Upper lobe of right lung (tissue), 1 donor: Measurements from ENCODE around the gene SPATA16. TPM values are rescaled to one million over a fixed set of nuclear protein-coding genes. Genes with fewer than 3 reads are reported as not detected.
A peak's percentile ranks its signal among the peaks of the same experiment; 100 is the strongest.
"Not testable (repeated sequence)": the region's sequence is repeated elsewhere in the genome, so short reads cannot be mapped to it uniquely, and the experiment has no call there.

Source experiments
- ATAC-seq: fragments of 200-7000 bp; cut with Tn5 transposase; one replicate; pipeline ENCODE4 v1.9.1; 2020; ENCODE audit warnings: mild to moderate bottlenecking, moderate library complexity
- DNase-seq: peaks from one replicate; pipeline ENCODE4 v3.0.0-alpha.2; 2020
- H3K27ac ChIP-seq: fragments of 200-600 bp; one replicate; pipeline ENCODE4 v1.8.0; 2022
- H3K27me3 ChIP-seq: fragments of 200-600 bp; one replicate; pipeline ENCODE4 v1.8.0; 2022; ENCODE audit warnings: mild to moderate bottlenecking
- H3K36me3 ChIP-seq: fragments of 200-600 bp; one replicate; pipeline ENCODE4 v1.8.0; 2022
- H3K4me1 ChIP-seq: fragments of 200-600 bp; one replicate; pipeline ENCODE4 v1.8.0; 2022
- H3K4me3 ChIP-seq: fragments of 200-600 bp; one replicate; pipeline ENCODE4 v1.8.0; 2022; ENCODE audit warnings: mild to moderate bottlenecking
- H3K9me3 ChIP-seq: fragments of 200-600 bp; one replicate; pipeline ENCODE4 v1.8.0; 2022
- intact Hi-C: fragments of 100-400 bp; cut with DNase I; formaldehyde crosslinking; loops from one replicate; pipeline ENCODE4 v1.11.0; 2022
- total RNA-seq: library from RNA; stranded (reverse); fragmentation: NEBNext Ultra II Directional; extraction: Animal tissue kit (Norgen Biotek cat#: 25700); gene quantifications from one replicate; pipeline ENCODE4 v1.2.1, GENCODE V29; 2021
- TF ChIP-seq, protein P1 (sequence below): fragments of 200-600 bp; IDR thresholded peaks from one replicate; pipeline ENCODE4 v1.8.0; 2022; ENCODE audit warnings: antibody characterized with exemption
- donor health status: DM: no; HTN: yes; CAD: no; lungs with severe emphysema.

The SPATA16 gene
- total RNA-seq, 1 donor from 2014 or later: not detected

DNA sequence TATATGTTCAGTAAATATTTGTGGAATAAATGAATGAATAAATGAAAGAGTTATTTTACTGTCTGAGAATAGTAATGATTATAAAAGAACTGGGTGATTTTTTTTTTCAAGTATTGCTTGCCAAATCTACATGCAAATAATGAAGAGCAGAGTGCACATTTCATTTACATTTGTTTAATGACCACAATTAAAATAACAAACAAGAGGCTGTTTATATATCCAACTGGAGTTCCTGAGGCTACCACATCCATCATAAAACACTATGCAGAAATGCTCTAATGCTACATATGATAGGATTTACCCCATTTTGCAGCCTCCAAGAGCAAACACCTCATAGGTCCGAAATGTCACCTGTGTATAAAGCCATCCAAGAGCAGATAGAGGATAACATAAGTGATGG is 266.0 kb downstream of the SPATA16 start:
- no peaks in the 10 kb centered on the region for H3K4me1 ChIP-seq
- no peaks in the 10 kb centered on the region for H3K36me3 ChIP-seq
- H3K27me3 ChIP-seq: no peaks in the 10 kb centered on the region
- ATAC-seq: no peak
- no peak overlapping the region for H3K27ac ChIP-seq
- no peaks in the 10 kb centered on the region for H3K9me3 ChIP-seq
- H3K4me3 ChIP-seq: no peak overlapping the region
- intact Hi-C loops: no loop called here
- no peak for DNase-seq
- TF ChIP-seq, protein P1, sequence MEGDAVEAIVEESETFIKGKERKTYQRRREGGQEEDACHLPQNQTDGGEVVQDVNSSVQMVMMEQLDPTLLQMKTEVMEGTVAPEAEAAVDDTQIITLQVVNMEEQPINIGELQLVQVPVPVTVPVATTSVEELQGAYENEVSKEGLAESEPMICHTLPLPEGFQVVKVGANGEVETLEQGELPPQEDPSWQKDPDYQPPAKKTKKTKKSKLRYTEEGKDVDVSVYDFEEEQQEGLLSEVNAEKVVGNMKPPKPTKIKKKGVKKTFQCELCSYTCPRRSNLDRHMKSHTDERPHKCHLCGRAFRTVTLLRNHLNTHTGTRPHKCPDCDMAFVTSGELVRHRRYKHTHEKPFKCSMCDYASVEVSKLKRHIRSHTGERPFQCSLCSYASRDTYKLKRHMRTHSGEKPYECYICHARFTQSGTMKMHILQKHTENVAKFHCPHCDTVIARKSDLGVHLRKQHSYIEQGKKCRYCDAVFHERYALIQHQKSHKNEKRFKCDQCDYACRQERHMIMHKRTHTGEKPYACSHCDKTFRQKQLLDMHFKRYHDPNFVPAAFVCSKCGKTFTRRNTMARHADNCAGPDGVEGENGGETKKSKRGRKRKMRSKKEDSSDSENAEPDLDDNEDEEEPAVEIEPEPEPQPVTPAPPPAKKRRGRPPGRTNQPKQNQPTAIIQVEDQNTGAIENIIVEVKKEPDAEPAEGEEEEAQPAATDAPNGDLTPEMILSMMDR: no peak

GRCh38 chr3:172869784-172870518 is 271.1 kb downstream of the SPATA16 start:
- Histone ChIP-seq H3K36me3 (no peaks in the 10 kb centered on the region), H3K9me3 (no peaks in the 10 kb centered on the region), H3K27me3 (no peaks in the 10 kb centered on the region), H3K4me3 (no peak overlapping the region), H3K27ac (no peak overlapping the region), H3K4me1 (peaks cover 11% of the 10 kb centered on the region)
- TF ChIP-seq, protein P1: no peak
- ATAC-seq: no peak
- intact Hi-C loops: no loop called here
- no peak for DNase-seq

GRCh38 chr3:172869368-172869771 is 271.7 kb downstream of the SPATA16 start:
- ATAC-seq (peak; percentile 58), DNase-seq (no peak)
- TF ChIP-seq, protein P1: no peak

GRCh38 chr3:172868582-172869200 is 272.3 kb downstream of the SPATA16 start:
- TF ChIP-seq, protein P1: no peak
- peaks cover 11% of the 10 kb centered on the region for H3K4me1 ChIP-seq
- no peak overlapping the region for H3K4me3 ChIP-seq
- H3K27me3 ChIP-seq: no peaks in the 10 kb centered on the region
- DNase-seq (no peak), ATAC-seq (no peak)
- intact Hi-C loops: no loop called here
- H3K27ac ChIP-seq: no peak overlapping the region
- H3K36me3 ChIP-seq: no peaks in the 10 kb centered on the region
- H3K9me3 ChIP-seq: no peaks in the 10 kb centered on the region

More at GRCh38 chr3:172869368-172869771, 271.7 kb downstream of the SPATA16 start:
- Histone ChIP-seq H3K36me3 (no peaks in the 10 kb centered on the region), H3K9me3 (no peaks in the 10 kb centered on the region), H3K27ac (no peak overlapping the region), H3K4me1 (peaks cover 11% of the 10 kb centered on the region), H3K4me3 (no peak overlapping the region), H3K27me3 (no peaks in the 10 kb centered on the region)
- intact Hi-C loops: no loop called here

DNA sequence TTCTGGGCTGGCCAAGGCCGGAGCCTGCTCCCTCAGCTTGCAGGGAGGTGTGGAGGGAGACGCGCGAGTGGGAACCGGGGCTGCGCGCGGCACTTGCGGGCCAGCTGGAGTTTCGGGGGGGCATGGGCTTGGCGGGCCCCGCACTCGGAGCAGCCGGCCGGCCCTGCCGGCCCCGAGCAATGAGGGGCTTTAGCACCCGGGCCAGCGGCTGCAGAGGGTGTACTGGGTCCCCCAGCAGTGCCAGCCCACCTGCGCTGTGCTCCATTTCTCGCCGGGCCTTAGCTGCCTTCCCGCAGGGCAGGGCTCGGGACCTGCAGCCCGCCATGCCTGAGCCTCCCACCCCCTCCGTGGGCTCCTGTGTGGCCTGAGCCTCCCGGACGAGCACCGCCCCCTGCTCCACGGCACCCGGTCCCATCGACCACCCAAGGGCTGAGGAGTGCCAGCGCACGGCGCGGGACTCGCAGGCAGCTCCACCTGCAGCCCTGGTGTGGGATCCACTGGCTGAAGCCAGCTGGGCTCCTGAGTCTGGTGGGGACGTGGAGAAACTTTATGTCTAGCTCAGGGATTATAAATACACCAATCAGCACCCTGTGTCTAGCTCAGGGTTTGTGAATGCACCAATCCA is 274.2 kb downstream of the SPATA16 start:
- DNase-seq, H3K9me3 ChIP-seq, H3K4me3 ChIP-seq, H3K27me3 ChIP-seq, H3K36me3 ChIP-seq, ATAC-seq, intact Hi-C loops, H3K27ac ChIP-seq: not testable (repeated sequence)
- H3K4me1 ChIP-seq: peaks cover 11% of the 10 kb centered on the region

DNA sequence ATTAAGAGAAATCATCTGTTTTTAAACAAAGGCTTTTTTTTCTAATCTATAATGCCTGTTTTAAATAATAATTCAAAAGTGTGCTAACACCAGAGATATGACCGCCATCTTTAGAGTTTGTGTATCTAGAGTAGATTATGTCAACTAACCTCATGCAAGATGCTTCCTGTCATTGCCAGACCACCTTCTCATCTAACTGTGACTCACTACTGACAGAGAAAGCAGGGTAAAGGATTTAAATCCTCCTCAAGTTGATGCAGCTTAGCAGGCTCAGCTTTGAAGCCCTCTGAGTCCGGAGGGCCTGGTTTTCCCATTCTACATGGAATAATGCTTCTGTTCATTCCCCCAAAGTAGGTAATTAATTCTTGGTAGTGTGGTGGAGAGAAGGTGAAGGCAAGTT is 282.0 kb downstream of the SPATA16 start:
- no peak for DNase-seq
- no peaks in the 10 kb centered on the region for H3K27me3 ChIP-seq
- ATAC-seq: no peak

More for the DNA sequence above, 282.0 kb downstream of the SPATA16 start:
- Histone ChIP-seq H3K27ac (no peak overlapping the region), H3K9me3 (no peaks in the 10 kb centered on the region), H3K4me3 (no peak overlapping the region), H3K36me3 (no peaks in the 10 kb centered on the region), H3K4me1 (no peaks in the 10 kb centered on the region)
- intact Hi-C loops: no loop called here
- TF ChIP-seq, protein P1: no peak
